GM21381 (cell line): ENCODE results near the gene ZNF445.
"Not testable (repeated sequence)": the region's sequence is repeated elsewhere in the genome, so short reads cannot be mapped to it uniquely, and the experiment has no call there.

Source experiments
- ATAC-seq: cut with Tn5 transposase; IDR thresholded peaks from one replicate; pipeline ENCODE4 v1.9.1; 2021; ENCODE audit warnings: mild to moderate bottlenecking, moderate library complexity; ENCODE audit not compliant: unreplicated experiment

ZNF445 gene

GRCh38 chr3:44437800-44438199 is 39.7 kb downstream of the ZNF445 start:
- ATAC-seq: no peak

GRCh38 chr3:44436181-44436580 is 41.3 kb downstream of the ZNF445 start:
- no peak for ATAC-seq

GRCh38 chr3:44434834-44435510 is 42.5 kb downstream of the ZNF445 start:
- ATAC-seq: no peak

GRCh38 chr3:44430466-44430865 is 47.0 kb downstream of the ZNF445 start:
- ATAC-seq: no peak

GRCh38 chr3:44429459-44429858 is 48.0 kb downstream of the ZNF445 start:
- ATAC-seq: no peak

GRCh38 chr3:44428910-44429309 is 48.6 kb downstream of the ZNF445 start:
- ATAC-seq: no peak

- no peak for ATAC-seq
Measured at GRCh38 chr3:44427683-44428082, 49.8 kb downstream of the ZNF445 start.

- no peak for ATAC-seq
Measured at GRCh38 chr3:44424758-44425157, 52.7 kb downstream of the ZNF445 start.

- no peak for ATAC-seq
Measured at GRCh38 chr3:44421280-44421679, 56.2 kb downstream of the ZNF445 start.

GRCh38 chr3:44420676-44421075 is 56.8 kb downstream of the ZNF445 start:
- ATAC-seq: no peak

GRCh38 chr3:44419923-44420650 is 57.4 kb downstream of the ZNF445 start:
- no peak for ATAC-seq

- no peak for ATAC-seq
Measured at GRCh38 chr3:44419116-44419922, 58.2 kb downstream of the ZNF445 start.

GRCh38 chr3:44418549-44418948 is 58.9 kb downstream of the ZNF445 start:
- ATAC-seq: no peak

- not testable (repeated sequence) for ATAC-seq
Measured at GRCh38 chr3:44418118-44418517, 59.4 kb downstream of the ZNF445 start.

GRCh38 chr3:44416031-44417030 is 61.1 kb downstream of the ZNF445 start:
- ATAC-seq: no peak

- no peak for ATAC-seq
Measured at GRCh38 chr3:44415421-44415820, 62.0 kb downstream of the ZNF445 start.

GRCh38 chr3:44414517-44415090 is 62.9 kb downstream of the ZNF445 start:
- ATAC-seq: no peak

- no peak for ATAC-seq
Measured at GRCh38 chr3:44412365-44412764, 65.1 kb downstream of the ZNF445 start.

GRCh38 chr3:44411031-44411645 is 66.3 kb downstream of the ZNF445 start:
- no peak for ATAC-seq
